Skeletal muscle cell (primary cell): Measurements from ENCODE around the gene RIN3.

Experiments used
- DNase-seq: peaks from one replicate; pipeline ENCODE4 v3.0.0-alpha.2; 2010; ENCODE audit warnings: low read depth
- H3K4me3 ChIP-seq: 2 replicates; pipeline ENCODE4 v1.5.1; 2011; ENCODE audit warnings: low read depth, mild to moderate bottlenecking, control low read depth, low read length, moderate library complexity

RIN3 gene

GRCh38 chr14:92607251-92607650, 93.7 kb downstream of the RIN3 start:
- no peak for DNase-seq
- H3K4me3 ChIP-seq = no peak overlapping the region

- peak; percentile 90 for DNase-seq
- no peak overlapping the region for H3K4me3 ChIP-seq
These were observed 94.3 kb downstream of the RIN3 start for GRCh38 chr14:92607702-92608429.

- DNase-seq = no peak
- H3K4me3 ChIP-seq = no peak overlapping the region
These were observed 96.4 kb downstream of the RIN3 start for GRCh38 chr14:92609955-92610354.

GRCh38 chr14:92610849-92611271, 97.3 kb downstream of the RIN3 start:
- no peak for DNase-seq

GRCh38 chr14:92613008-92613658, 99.6 kb downstream of the RIN3 start:
- DNase-seq = no peak
- no peak overlapping the region for H3K4me3 ChIP-seq

More at GRCh38 chr14:92610849-92611271, 97.3 kb downstream of the RIN3 start:
- H3K4me3 ChIP-seq = no peak overlapping the region

GRCh38 chr14:92613681-92614260, 100.2 kb downstream of the RIN3 start:
- DNase-seq = no peak
- no peak overlapping the region for H3K4me3 ChIP-seq

- no peak overlapping the region for H3K4me3 ChIP-seq
- DNase-seq = no peak
These were observed 101.9 kb downstream of the RIN3 start for GRCh38 chr14:92615451-92615850.

- no peak overlapping the region for H3K4me3 ChIP-seq
- DNase-seq = no peak
These were observed 102.6 kb downstream of the RIN3 start for GRCh38 chr14:92616178-92616577.

- no peak overlapping the region for H3K4me3 ChIP-seq
- no peak for DNase-seq
These were observed 104.0 kb downstream of the RIN3 start for GRCh38 chr14:92617581-92617980.

- H3K4me3 ChIP-seq = no peak overlapping the region
- no peak for DNase-seq
These were observed 106.3 kb downstream of the RIN3 start for GRCh38 chr14:92619671-92620456.

- H3K4me3 ChIP-seq = no peak overlapping the region
- DNase-seq = no peak
These were observed 108.7 kb downstream of the RIN3 start for GRCh38 chr14:92622311-92622710.

GRCh38 chr14:92624764-92625163, 111.2 kb downstream of the RIN3 start:
- DNase-seq = no peak
- H3K4me3 ChIP-seq = no peak overlapping the region

GRCh38 chr14:92625213-92625612, 111.6 kb downstream of the RIN3 start:
- DNase-seq = peak; percentile 78
- H3K4me3 ChIP-seq = no peak overlapping the region

- no peak overlapping the region for H3K4me3 ChIP-seq
- no peak for DNase-seq
These were observed 112.5 kb downstream of the RIN3 start for GRCh38 chr14:92626041-92626440.

GRCh38 chr14:92627707-92628215, 114.2 kb downstream of the RIN3 start:
- DNase-seq = no peak
- H3K4me3 ChIP-seq = no peak overlapping the region

- DNase-seq = no peak
- no peak overlapping the region for H3K4me3 ChIP-seq
These were observed 115.1 kb downstream of the RIN3 start for GRCh38 chr14:92628636-92629035.

GRCh38 chr14:92630367-92630766, 116.8 kb downstream of the RIN3 start:
- no peak for DNase-seq
- H3K4me3 ChIP-seq = no peak overlapping the region

GRCh38 chr14:92631098-92631497, 117.5 kb downstream of the RIN3 start:
- no peak overlapping the region for H3K4me3 ChIP-seq
- no peak for DNase-seq

- H3K4me3 ChIP-seq = no peak overlapping the region
- DNase-seq = no peak
These were observed 119.1 kb downstream of the RIN3 start for GRCh38 chr14:92632546-92633273.
